Measurements from ENCODE around the gene KRTAP3-3. TPM values are rescaled to one million over a fixed set of nuclear protein-coding genes. Genes with fewer than 3 reads are reported as not detected.
A peak's percentile ranks its signal among the peaks of the same experiment; 100 is the strongest.

KRTAP3-3 gene
- total RNA-seq, 1 donor from 2014 or later = not detected

- no peak for DNase-seq
- no peak overlapping the region for H3K27ac Mint-ChIP-seq (ENCODE audit: unreplicated experiment)
- H3K27me3 Mint-ChIP-seq (ENCODE audit: unreplicated experiment) = no peaks in the 10 kb centered on the region
- H3K9me3 Mint-ChIP-seq (ENCODE audit: unreplicated experiment) = no peaks in the 10 kb centered on the region
- TF ChIP-seq, protein P1, sequence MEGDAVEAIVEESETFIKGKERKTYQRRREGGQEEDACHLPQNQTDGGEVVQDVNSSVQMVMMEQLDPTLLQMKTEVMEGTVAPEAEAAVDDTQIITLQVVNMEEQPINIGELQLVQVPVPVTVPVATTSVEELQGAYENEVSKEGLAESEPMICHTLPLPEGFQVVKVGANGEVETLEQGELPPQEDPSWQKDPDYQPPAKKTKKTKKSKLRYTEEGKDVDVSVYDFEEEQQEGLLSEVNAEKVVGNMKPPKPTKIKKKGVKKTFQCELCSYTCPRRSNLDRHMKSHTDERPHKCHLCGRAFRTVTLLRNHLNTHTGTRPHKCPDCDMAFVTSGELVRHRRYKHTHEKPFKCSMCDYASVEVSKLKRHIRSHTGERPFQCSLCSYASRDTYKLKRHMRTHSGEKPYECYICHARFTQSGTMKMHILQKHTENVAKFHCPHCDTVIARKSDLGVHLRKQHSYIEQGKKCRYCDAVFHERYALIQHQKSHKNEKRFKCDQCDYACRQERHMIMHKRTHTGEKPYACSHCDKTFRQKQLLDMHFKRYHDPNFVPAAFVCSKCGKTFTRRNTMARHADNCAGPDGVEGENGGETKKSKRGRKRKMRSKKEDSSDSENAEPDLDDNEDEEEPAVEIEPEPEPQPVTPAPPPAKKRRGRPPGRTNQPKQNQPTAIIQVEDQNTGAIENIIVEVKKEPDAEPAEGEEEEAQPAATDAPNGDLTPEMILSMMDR (IDR thresholded peaks at IDR 0.05; ENCODE audit: partially characterized antibody, unreplicated experiment) = no peak
- no peaks in the 10 kb centered on the region for H3K36me3 Mint-ChIP-seq (ENCODE audit: unreplicated experiment)
- H3K4me1 Mint-ChIP-seq (ENCODE audit: low read depth, unreplicated experiment) = no peaks in the 10 kb centered on the region
- no peak overlapping the region for H3K4me3 Mint-ChIP-seq (ENCODE audit: unreplicated experiment)
Measured at GRCh38 chr17:40986920-40987319, 7.0 kb downstream of the KRTAP3-3 start.

DNA sequence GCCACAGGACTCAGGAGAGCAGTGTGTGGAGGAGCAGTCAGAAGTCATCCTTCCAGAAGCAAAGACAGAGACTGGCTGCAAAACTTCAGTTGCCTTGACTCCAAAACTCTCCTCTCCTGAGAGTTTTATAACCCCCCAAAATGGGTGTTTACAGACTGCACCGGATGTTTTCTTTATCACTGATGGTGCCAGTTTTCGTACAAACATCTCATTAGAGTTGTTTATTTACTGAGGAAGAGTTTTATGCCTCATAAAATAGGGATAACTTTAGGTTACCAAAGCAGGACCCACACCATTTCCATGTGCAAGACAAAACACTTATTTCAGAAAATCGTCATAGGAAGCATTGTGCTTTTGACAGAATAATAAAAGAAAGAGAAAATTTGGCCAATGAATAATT lies 9.7 kb downstream of the KRTAP3-3 start, which contains the start of gene KRT40:
Gene KRT40, minus strand, starts transcription at position 101 of the 400 bp plus-strand sequence. Its CDS starts 53 bp downstream, at position 48.
- Mint-ChIP-seq H3K4me1 (ENCODE audit: low read depth, unreplicated experiment) (peaks cover 9% of the 10 kb centered on the region), H3K27me3 (ENCODE audit: unreplicated experiment) (no peaks in the 10 kb centered on the region), H3K9me3 (ENCODE audit: unreplicated experiment) (no peaks in the 10 kb centered on the region), H3K27ac (ENCODE audit: unreplicated experiment) (no peak within 1 kb of the TSS), H3K4me3 (ENCODE audit: unreplicated experiment) (no peak within 1 kb of the TSS), H3K36me3 (ENCODE audit: unreplicated experiment) (no peaks in the 10 kb centered on the region)
- DNase-seq = no peak
- TF ChIP-seq, protein P1 (IDR thresholded peaks at IDR 0.05; ENCODE audit: partially characterized antibody, unreplicated experiment) = no peak

DNA sequence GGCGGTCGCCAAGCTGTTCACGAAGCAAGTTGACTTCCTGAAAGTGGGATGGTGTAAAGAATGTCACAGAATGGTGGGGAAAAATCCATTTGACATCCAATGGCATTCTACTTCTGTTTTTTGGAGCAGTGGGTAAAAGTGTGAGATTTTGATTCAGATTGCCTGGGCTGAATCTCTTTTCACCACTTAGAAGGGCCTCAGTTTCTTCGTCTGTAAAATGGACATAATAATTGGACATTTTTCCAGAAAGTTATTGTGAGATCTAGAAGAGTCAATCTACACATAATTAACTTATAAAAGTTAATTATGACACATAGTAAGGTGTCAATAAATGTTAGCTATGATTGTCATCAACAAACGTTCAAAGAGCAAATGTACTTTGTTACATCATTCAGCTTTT lies 12.8 kb downstream of the KRTAP3-3 start:
- peak overlapping the region; percentile 36 for H3K27ac Mint-ChIP-seq (ENCODE audit: unreplicated experiment)
- H3K27me3 Mint-ChIP-seq (ENCODE audit: unreplicated experiment) = no peaks in the 10 kb centered on the region
- peaks cover 9% of the 10 kb centered on the region for H3K4me1 Mint-ChIP-seq (ENCODE audit: low read depth, unreplicated experiment)
- no peak overlapping the region for H3K4me3 Mint-ChIP-seq (ENCODE audit: unreplicated experiment)
- no peak for DNase-seq
- H3K9me3 Mint-ChIP-seq (ENCODE audit: unreplicated experiment) = peaks cover 3% of the 10 kb centered on the region
- no peaks in the 10 kb centered on the region for H3K36me3 Mint-ChIP-seq (ENCODE audit: unreplicated experiment)
- TF ChIP-seq, protein P1 (IDR thresholded peaks at IDR 0.05; ENCODE audit: partially characterized antibody, unreplicated experiment) = no peak

GRCh38 chr17:40980596-40980995 lies 13.4 kb downstream of the KRTAP3-3 start:
- DNase-seq = peak; percentile 27
- TF ChIP-seq, protein P1 (IDR thresholded peaks at IDR 0.05; ENCODE audit: partially characterized antibody, unreplicated experiment) = no peak
- Mint-ChIP-seq H3K27me3 (ENCODE audit: unreplicated experiment) (no peaks in the 10 kb centered on the region), H3K27ac (ENCODE audit: unreplicated experiment) (peak overlapping the region; percentile 71), H3K36me3 (ENCODE audit: unreplicated experiment) (no peaks in the 10 kb centered on the region), H3K4me3 (ENCODE audit: unreplicated experiment) (no peak overlapping the region), H3K4me1 (ENCODE audit: low read depth, unreplicated experiment) (peaks cover 9% of the 10 kb centered on the region), H3K9me3 (ENCODE audit: unreplicated experiment) (peaks cover 3% of the 10 kb centered on the region)

DNA sequence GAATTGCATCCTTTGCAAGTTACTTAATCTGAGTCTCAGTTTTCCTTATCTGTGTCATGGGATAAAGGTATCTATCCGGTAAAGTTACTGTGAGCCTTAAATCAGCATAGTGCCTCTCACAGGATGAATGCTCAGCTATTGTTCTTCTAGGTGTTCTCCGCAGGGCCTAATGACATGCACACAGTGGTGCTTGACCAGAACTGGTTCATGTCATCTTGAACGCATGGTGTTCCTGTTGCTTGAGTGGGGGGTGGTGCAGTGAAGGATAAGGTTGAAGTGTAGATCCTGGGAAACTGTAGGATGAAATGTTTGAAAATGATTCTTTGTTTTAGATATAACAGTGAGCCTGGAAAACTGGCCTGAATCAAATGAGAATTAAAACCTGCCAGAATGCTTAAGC lies 13.8 kb downstream of the KRTAP3-3 start:
- Mint-ChIP-seq H3K27me3 (ENCODE audit: unreplicated experiment) (peaks cover 3% of the 10 kb centered on the region), H3K36me3 (ENCODE audit: unreplicated experiment) (no peaks in the 10 kb centered on the region), H3K9me3 (ENCODE audit: unreplicated experiment) (peaks cover 3% of the 10 kb centered on the region), H3K4me3 (ENCODE audit: unreplicated experiment) (no peak overlapping the region), H3K4me1 (ENCODE audit: low read depth, unreplicated experiment) (peaks cover 9% of the 10 kb centered on the region), H3K27ac (ENCODE audit: unreplicated experiment) (no peak overlapping the region)
- DNase-seq = no peak
- TF ChIP-seq, protein P1 (IDR thresholded peaks at IDR 0.05; ENCODE audit: partially characterized antibody, unreplicated experiment) = no peak
